ENCODE measurements around the gene GPR39. TPM values are rescaled to one million over a fixed set of nuclear protein-coding genes. Genes with fewer than 3 reads are reported as not detected.

The GPR39 gene
- total and polyA plus RNA-seq, 2 donors (not counting 3 experiments of a cell fraction or from before 2014, with no cell fraction given), result 0.03 to 0.20 TPM

DNA sequence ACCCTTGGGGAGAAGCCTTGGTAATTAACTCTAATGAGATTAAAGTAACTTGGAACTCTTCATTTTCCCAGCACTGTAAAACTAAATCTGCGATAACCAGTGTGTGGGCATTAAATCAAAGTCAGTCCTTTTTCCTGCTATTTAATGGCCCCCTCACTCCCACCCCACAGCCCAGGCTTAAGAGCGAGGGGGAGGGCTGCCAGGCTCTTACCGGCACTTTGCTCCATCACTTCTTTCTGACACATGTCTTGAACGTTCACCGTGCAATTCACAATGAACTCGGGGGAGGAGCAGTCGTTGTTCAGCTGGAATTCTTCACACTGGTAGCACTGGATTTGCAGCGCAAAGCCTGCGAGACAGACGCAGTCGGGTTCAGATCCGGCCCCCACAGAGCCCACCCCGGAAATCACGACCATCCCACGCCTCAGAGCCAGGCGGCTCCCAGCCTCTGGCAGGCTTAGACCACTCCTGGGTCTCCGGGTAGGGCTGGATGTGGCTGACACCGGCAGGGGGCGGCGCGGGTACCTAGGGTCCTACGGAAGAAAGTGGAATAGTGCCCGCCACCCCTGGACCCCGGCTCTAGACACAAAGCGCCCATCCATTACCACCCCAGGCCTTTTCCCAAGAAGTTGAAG is 251.7 kb downstream of the GPR39 start:
- peak; percentile 45 for DNase-seq (ENCODE audit: low read depth, low spot score)
- Histone ChIP-seq H3K4me2 (ENCODE audit: insufficient read depth, low read length) (peak overlapping the region; percentile 76), H3K9me1 (replicated peaks; ENCODE audit: control insufficient read depth, extremely low read depth, insufficient read depth, low read length) (no peaks in the 10 kb centered on the region), H3K79me2 (ENCODE audit: control insufficient read depth, insufficient read depth, low read length) (peaks cover 10% of the 10 kb centered on the region), H3K27ac (ENCODE audit: insufficient read depth, low read depth, low read length) (no peak overlapping the region), H3K4me1 (ENCODE audit: control insufficient read depth, extremely low read depth, insufficient read depth, low read length) (peaks cover 30% of the 10 kb centered on the region), H2AFZ (ENCODE audit: low read depth, low read length) (no peak overlapping the region), H3K9me3 (replicated peaks; ENCODE audit: control insufficient read depth, insufficient read depth, low read length) (no peaks in the 10 kb centered on the region), H3K4me3 (replicated peaks in 1 of 3; ENCODE audit: insufficient read depth in 1 of 3, low read depth in 1 of 3, low read length in 3 of 3) (peak overlapping the region in 2 of 3 experiments; percentile 55 to 75), H4K20me1 (replicated peaks; ENCODE audit: control insufficient read depth, extremely low read depth, insufficient read depth, low read length) (no peaks in the 10 kb centered on the region), H3K9ac (replicated peaks; ENCODE audit: extremely low read depth, insufficient read depth, low read length) (peak overlapping the region; percentile 25), H3K36me3 (ENCODE audit: control insufficient read depth in 2 of 2, extremely low read depth in 1 of 2, insufficient read depth in 2 of 2, low read length in 2 of 2) (no peaks in the 10 kb centered on the region), H3K27me3 (ENCODE audit: control insufficient read depth in 2 of 2, insufficient read depth in 2 of 2, low read length in 2 of 2) (no peaks in the 10 kb centered on the region)
- dilution Hi-C loops (cut with MboI; ENCODE audit: extremely low pct_ligation_motif_present, low sequenced_read_pairs), result no loop called here
- ChIA-PET CTCF (interaction anchor here (0.5 to 4.6 kb wide), 10 partner anchors 10 to 1176 kb away, joined by 3 to 28 read pairs (median 8); no protein-coding TSS in a partner anchor), POLR2A (interaction anchor here (0.6 kb wide), 1 partner anchor 104 kb away, joined by 5 read pairs; no protein-coding TSS in a partner anchor)
- BruUV-seq (replicated peaks), result no TSS peak
- peak; percentile 43 for FAIRE-seq
- TF ChIP-seq JUN (IDR thresholded peaks at IDR 0.05; ENCODE audit: borderline replicate concordance, insufficient read depth, insufficient read length, low read depth) (no peak), POLR2AphosphoS5 (IDR thresholded peaks at IDR 0.05; ENCODE audit: insufficient read depth, low read depth, low read length) (peak; percentile 46)
- TF ChIP-seq, protein P1, sequence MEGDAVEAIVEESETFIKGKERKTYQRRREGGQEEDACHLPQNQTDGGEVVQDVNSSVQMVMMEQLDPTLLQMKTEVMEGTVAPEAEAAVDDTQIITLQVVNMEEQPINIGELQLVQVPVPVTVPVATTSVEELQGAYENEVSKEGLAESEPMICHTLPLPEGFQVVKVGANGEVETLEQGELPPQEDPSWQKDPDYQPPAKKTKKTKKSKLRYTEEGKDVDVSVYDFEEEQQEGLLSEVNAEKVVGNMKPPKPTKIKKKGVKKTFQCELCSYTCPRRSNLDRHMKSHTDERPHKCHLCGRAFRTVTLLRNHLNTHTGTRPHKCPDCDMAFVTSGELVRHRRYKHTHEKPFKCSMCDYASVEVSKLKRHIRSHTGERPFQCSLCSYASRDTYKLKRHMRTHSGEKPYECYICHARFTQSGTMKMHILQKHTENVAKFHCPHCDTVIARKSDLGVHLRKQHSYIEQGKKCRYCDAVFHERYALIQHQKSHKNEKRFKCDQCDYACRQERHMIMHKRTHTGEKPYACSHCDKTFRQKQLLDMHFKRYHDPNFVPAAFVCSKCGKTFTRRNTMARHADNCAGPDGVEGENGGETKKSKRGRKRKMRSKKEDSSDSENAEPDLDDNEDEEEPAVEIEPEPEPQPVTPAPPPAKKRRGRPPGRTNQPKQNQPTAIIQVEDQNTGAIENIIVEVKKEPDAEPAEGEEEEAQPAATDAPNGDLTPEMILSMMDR (IDR thresholded peaks at IDR 0.05; ENCODE audit: extremely low read depth in 1 of 2, insufficient read depth in 1 of 2, low read depth in 1 of 2, low read length in 2 of 2), result peak; percentile 31 to 61
- intact Hi-C loops (cut with micrococcal nuclease), result loop anchor here (1.0 kb wide), 1 partner anchor 503 kb away; no protein-coding TSS in a partner anchor
